Measurements from ENCODE around the gene VAT1L.

Gene VAT1L

DNA sequence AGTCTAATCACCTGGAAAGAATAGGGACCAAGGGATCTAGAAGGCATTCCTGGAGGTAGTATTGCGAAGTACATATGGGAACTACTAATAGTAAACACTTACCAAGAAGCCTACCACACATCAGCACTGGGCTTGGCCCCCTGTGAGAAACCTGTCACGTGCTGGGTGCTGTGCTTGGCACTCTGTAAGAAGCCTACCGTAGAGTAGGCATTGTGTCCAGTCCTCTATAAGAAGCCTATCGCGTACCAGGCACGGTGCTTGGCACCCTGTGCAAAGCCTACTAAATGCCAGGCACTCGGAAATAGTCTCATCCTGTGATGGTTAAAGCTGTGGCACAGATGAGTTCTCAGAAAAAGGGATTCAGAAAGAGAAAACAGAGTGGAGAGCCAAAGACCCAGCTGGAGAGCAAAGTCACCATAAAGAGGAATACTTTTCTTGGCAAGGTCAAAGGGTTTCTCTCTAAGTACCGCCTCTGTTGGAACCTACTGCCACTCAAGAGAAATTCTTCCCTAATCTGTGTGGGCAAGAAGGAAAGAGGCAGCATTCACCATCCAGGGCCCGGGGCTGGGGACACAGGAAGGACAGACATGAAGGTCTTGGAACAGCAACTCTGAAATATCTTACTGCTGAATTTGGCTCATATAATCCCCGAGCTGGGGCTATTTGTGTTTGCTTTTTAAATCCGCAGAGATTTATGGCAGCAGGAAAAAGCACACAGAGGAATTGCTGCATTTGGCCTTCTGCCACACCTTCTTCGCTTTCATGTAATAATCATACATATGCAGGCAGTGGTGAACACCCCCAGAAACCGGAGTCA is 81.8 kb downstream of the VAT1L start:
- no peak for DNase-seq (ENCODE audit: low read depth)

DNA sequence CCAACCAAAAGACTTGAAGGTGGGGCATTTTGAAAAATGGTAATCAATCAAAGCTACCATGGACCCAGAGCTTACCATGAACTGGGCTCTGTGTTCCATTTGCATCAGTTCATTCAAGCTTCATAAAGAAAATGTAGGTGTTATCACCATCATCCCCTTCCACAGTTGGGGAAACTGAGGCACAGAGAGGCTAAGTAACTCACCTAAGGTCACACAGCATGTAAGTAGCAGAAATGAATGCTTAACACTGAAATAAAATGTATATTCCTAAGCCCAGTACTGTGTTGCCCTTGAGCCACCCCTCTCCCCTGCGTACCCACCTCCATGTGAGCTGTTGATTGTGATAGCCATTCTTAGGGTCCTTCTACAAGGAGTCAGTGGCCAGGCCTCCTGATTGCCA is 83.6 kb downstream of the VAT1L start:
- DNase-seq (ENCODE audit: low read depth) = no peak

DNA sequence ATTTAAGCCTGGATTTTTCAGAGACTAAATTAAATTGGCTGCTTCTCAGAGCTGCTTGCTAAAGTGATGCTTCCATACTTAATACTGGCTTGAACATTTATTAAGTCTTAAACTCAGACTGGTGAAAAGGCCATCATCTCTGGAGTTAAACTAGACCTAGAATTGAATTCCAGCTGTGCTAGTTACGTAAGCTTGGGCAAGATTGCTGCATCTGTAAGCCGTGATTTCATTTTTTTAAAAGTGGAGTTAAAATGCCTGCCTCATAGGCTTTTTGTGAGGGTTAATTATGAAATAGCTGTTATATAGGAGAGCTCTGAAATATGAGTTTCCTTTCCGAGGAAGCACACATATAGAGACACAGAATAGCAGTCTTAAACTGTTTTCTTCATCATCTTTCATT is 84.7 kb downstream of the VAT1L start:
- no peak for DNase-seq (ENCODE audit: low read depth)

DNA sequence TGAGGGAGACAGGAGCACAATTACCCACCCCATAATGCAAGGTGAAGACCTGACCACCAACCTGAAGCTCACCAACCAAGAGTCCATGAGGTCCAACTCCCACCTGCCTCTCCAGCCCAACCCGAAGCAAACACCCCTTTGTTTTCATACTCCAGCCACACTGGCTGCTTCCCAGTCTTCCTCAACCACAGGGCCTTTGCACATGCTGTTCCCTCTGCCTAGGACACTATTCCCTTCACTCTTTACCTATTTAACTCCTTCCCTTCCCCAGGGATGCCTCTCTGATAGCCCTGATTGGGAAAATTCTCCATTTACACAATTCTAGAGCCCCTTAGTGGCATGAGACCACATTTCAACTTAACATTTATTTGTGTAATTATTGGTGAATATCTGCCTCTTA is 86.0 kb downstream of the VAT1L start:
- no peak for DNase-seq (ENCODE audit: low read depth)

DNA sequence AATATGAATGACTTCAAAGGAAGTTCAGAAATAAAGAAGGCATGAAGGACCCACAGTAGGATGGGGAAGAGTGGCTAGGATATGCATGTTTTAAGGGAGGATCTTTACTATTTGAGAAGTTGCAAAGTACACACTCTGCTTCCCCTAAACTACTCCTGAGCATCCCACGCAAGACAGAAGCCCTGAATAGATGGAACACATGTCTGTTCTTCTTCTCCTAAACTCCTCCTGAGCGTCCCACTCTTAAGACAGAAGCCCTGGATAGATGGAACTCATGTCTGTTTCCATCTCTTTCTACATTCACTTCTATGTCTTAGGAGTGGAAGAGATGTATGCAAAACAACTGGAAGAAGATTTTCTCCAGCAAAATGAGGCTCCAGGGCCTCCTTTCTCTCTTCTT is 88.4 kb downstream of the VAT1L start:
- DNase-seq (ENCODE audit: low read depth) = no peak

DNA sequence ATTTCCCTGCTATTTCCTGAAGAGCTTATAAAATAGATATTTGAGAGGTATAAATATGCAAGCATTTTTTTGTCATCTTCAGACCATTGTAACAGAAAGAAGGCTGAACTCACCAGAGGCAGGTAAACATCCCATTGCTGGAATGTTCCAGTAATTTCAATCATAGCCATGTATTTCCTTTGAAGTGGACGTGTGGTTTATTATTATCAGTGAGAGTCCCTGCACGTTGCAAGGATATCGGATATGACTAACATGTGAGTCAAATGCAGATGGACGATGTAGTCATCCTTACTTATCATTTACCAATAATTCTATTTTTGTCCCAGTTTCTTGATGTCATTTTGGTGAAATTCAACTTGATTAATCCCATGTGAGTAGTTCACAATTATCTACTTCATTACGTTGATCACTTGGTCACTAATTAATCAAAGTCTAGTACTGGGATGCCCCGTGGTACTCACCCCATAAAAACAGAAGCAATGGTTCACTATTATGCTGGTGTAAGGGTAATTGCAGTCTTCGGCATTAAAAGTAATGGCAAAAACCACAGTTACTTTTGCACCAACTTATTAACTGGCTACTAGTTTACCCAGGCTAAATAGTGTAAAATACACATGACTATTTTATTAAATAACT is 89.5 kb downstream of the VAT1L start:
- DNase-seq (ENCODE audit: low read depth) = peak; percentile 27

DNA sequence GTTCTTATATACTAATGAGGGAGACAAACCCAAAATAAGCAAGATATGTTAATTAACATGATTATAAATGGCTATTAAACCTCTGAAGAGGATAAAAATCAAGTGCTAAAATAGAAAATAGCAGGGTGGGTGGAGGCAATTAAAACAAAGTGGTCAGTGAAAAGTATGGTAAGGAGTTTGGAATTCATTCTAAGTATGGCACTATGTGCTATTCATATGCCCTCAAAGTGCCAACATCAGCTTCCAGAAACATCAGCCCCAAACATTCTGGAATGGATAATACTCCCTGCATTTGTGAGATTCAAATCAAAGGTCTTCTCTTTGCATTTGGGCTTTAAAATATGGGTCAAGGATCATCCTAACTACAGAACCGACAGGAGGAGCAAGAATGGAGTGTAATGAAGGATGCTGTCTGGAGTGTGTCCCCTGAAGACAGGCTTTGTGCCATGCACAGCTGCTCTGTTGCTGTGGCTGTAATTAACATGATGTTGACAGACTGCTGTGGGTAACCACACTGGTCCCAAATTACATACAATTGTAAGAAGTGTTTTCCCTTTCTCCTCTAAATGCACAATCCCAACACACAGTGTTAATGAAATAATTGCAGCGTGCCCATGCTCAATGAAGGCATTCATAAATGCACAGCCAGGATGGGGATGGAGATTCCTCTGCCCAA is 93.1 kb downstream of the VAT1L start:
- DNase-seq (ENCODE audit: low read depth) = no peak

DNA sequence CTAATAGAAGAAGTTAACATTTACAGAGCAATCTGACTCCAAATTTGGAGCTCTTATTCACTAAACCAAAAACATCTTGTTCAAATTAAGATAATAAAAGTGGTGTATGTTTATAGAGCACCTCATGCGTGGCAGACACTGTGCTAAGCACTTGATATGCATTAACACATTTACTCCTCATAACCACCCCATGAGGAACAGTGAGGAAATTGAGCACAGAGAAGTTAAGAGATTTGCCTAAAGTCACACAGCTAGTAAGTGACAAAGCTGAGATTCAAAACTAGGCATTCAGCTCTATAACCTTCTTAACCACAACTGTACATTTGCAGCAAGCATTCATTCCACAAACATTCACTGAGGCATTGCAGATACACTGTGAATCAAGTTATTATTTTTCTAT is 94.0 kb downstream of the VAT1L start:
- DNase-seq (ENCODE audit: low read depth) = peak; percentile 24

DNA sequence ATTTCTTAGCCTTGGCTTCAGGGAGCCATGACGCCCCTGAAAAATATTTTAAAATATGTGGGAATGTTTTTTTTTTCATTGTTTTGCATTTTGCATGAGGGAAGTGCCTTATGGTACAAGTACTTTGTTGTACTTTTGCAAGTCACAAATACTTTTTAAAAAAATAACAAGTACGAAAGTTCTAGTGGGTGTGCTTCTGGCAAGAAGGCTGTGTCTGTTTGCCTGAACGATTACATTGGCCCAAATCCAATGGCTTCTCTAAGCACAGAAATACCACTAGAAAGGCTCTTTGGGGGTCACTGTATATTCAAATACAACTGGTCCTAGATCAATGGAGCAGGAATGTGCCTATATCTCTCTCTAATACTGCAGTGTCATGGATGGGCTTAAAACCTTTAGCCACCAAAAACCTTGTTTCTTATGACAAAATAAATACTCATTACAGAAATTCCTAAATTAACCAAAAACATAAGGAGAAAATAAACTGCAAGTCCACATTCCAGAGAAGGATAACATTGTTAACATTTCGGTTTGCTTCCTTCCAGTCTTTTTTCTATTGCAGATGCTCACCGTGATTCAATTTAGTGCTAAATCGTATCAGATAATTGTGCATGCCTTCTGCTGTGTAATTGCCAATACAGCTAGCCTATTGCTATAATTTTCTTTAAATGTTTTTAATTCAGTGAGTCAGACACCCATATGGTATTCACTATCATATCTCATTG is 97.4 kb downstream of the VAT1L start:
- DNase-seq (ENCODE audit: low read depth) = no peak

DNA sequence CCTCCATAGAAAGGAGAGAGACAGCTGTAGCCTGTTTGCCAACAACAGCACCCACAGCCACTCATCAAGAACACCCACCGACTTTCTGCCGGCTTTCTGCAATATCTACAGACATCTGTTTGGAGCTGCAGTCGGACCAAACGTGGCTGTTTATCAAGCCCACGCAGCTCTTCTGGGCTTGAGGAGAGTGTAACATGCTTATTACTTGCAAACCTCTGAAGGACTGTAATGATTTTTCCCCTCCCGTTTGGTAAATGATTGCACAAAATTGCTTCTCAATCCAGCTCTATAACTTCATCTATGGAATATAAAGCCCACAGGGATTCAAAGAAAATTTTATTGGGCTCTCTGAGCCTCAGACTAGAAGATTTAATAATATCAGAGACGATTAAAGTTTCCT is 100.5 kb downstream of the VAT1L start:
- DNase-seq (ENCODE audit: low read depth) = no peak

DNA sequence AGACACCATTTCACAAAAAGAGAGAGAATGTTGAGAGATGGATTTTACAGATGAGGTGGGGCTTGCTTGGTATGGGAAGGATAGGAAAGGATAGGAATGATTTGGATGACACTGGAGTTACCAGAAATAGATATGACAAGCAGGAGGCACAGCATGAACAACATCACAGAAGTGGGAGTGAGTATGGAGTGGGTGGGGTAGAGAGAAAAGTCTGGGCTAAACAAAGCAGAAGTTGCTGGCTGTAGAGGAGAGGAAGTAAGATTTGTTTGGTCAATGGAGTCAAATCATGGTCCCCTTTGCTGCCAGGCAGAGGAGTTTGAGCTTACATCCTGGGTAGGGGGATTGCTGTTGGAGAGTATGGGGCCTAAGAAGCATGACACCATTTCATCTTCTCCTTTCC is 101.7 kb downstream of the VAT1L start:
- no peak for DNase-seq (ENCODE audit: low read depth)

DNA sequence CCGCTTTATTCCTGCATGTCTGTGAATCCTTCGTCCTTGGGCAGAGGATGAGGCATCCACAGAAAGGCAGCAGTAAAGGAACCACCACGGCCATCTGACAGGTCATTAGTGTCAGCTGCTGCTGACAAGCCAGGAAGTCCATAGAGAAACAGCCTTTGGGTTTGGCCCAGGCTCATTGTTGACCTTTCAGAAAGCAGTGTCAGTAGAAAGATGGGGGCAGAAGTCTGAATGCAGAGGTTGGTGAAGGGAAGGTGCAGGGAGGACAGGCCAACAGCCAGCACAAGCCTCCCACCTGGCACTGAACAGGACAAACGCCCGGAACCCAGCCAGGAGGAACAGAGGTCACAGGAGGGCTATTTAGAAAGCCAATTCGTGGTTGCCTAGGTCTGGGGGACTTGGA is 105.8 kb downstream of the VAT1L start:
- DNase-seq (ENCODE audit: low read depth) = no peak

DNA sequence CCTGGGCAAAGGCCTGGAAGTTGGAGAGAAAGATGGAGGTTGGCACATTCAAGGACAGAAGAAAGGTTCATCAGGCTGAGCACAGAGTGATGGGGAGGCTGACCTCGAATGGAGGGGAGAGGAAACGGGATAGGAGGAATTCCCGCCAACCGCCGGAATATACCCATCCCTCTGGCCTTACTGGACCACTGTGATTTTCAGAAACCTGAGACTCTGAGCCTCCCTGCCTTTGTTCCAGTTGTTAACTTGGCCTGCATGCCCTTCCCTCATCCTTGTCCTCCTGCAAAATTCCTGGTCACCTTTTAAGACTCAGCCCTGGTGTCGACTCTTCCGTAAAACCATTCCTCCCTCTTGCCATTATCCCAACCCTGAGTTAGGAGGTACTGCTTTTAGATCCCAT is 107.6 kb downstream of the VAT1L start:
- no peak for DNase-seq (ENCODE audit: low read depth)

DNA sequence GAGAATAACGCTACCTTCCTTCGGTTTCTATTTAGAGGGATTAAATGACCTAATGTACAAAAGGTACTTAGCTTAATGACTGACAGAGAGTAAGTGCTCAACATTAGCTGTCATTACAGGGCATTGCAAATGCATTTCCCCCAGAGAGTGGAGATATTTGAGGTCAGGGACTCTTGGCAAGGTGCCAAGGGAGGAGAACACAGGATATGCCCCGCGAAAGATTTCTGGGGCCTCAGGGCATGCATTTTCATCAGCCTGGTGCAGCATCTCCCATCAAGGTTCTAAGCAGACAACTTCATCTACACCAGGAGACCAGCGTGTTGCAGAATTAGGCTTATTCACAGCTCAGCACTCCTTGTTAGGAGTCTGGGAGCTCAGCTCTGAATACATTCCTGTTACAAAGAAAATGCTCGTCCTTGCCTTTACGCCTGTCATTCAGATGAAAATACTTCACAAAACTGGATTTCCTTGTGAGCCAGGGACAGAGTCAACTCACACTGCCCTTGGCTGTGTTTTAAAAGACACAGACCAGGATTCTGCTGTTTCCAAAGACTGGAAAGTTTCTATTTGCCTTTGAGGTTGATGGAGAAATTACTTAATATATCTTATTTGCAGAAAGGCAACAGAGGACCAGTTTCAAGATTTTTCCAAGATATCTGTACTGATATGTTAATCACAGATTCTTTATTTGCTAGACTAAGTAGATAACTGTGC is 108.2 kb downstream of the VAT1L start:
- no peak for DNase-seq (ENCODE audit: low read depth)

DNA sequence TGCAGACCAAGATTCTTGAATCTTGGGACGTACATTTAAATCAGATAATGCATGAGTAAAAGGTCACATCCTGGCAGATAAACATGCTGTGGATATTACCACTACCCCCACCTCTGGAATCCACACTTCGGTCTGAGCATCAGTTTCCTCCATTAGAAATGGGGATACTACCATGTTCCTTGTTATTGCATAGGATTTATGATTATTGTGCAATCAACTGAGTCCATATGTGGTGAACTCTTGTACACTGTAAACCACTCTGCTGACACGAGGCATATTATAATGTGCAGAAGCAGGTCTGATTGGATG is 108.7 kb downstream of the VAT1L start:
- peak; percentile 38 for DNase-seq (ENCODE audit: low read depth)

DNA sequence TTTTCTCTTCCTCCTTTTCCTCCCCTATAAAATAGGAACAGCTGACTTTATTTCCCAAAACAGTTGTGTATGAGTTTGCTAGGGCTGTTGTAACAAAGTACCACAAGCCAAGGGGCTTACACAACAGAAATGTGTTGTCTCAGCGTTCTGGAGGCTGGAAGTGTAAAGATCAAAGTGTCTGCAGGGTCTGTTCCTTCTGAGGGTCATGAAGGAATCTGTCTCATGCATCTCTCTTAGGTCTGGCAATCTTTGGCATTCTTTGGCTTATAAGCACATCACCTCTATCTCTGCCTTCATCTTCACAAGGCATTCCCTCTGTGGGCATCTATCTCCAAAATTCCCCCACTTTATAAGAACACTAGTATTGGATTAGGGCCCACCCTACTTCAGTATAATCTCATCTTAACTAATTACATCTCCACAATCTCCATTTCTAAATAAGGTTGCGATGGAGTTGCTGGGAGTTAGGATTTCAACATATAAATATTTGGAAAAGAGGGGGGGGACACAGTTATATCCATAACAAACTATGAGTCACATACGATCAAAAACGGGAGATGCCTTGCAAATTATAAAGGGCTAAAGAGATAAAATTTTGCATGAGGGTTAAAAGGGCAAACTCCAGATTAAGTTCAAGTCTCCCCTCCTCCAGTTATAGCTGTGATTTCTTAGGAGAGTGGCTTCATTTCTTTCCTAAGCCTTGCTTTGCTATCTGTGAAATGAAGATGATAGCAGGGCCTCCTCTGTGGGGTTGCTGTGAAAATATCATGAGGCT is 109.7 kb downstream of the VAT1L start:
- DNase-seq (ENCODE audit: low read depth) = peak; percentile 35

DNA sequence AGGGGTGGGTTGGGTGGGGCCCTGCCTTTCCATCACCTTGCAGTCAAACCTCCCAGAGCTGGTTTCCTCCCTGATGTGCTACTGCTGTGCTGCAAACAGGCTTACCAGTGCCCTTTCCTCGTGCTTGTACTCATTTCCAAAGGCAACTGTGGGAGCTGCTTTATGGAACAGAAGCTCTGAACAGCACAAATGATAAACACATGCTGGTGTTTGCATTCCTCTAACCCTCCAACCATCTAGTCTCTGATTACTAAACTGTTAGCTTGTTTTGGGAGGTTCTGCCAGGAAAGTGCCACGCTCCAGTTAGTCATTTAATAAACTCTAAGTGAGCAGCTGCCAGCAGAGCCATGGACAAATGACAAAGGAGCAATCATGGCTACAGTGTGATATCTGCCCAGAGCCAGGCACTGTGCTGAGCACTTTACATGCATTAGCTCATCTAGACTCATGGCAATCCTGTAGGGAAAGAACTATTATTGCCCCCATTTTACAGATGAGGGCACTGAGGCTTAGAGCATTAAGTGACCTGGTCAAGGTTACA is 110.4 kb downstream of the VAT1L start:
- DNase-seq (ENCODE audit: low read depth) = peak; percentile 93

DNA sequence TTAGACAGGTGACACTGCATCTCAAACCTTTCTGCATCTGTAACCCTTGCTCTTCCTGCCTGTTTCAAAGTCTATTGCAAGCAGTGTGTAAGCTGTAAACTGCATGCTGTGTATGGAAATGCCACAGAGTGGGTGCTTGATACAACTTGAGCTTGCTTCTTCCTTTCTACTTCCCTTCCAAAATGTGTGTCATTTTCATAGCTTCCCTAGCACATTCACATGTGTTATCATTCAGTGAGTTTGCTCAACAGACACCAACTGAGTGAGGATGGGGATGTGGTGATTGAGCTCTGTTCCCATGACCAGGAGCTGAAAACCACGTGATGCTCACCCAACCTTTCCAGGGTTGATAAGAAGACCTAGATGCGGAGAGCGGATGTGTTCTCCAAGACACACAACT is 111.1 kb downstream of the VAT1L start:
- DNase-seq (ENCODE audit: low read depth) = peak; percentile 45

DNA sequence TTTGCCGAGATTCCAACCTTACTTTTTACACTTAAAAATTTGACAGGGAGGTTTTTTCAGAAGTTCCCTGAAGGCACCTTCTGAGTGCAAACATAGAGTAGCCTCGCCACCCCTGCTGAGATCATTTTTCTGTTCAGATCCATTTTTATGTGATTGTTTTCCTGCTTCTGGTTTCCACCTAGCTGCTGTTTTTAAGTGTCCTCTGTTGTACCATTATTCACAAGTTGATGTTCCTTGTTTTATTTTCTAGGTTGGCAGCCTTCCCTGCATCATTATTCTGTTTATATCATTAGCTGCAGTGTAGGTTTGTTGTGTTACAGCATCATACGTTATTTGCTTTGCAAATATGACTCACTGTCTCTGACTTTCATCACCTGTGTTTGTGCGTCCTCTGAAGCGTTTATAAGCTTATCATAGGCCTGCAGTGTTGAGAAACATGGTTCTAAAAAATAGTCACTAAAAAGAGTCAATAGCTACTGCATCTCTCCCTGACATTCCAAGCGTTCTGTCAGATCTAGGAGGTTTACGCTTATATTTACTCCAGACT is 117.1 kb downstream of the VAT1L start:
- DNase-seq (ENCODE audit: low read depth) = no peak

DNA sequence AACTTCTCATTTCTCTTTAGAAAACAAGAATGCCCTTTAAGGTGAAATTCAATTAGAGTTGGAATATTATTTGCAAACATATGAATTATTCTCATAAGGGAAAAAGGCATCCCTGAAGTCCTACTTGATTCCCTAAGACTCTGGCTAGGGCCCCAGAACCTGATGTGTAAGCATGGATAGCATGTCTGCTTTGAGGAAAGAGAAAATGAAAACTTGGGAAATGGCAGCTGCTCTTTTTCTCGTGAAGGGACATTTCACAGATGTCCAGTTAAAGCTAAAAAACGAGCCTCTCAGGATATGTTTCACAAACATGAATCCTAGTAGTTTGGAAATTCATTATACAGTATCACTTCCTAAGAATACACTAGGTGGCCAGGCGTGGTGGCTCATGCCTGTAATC is 121.7 kb downstream of the VAT1L start:
- no peak for DNase-seq (ENCODE audit: low read depth)

DNA sequence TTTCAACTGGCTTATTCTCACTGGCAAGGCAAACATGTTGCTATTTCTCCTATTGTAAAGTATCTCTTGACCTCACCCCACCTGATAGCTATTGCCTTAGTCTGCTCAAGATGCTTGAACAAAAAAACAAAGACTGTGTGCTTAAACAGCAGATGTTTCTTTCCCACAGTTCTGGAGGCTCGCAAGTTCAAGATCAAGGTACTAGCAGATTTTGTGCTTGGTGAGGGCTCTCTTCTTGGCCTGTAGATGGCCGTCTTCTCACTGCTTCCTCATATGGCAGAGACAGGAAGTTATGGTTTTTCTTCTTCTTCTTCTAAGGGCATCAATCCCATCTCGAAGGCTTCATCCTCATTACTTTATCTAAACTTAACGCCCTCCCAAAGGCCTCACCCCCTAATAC is 124.3 kb downstream of the VAT1L start:
- no peak for DNase-seq (ENCODE audit: low read depth)
